ENCODE measurements around the gene ROBO1. TPM values are rescaled to one million over a fixed set of nuclear protein-coding genes. Genes with fewer than 3 reads are reported as not detected.

Gene ROBO1
- total RNA-seq, 2 experiments from 2014 or later: 8.6 to 9.0 TPM

GRCh38 chr3:78698431-78698830, 1069.4 kb downstream of the ROBO1 start:
- no peak for TF ChIP-seq CTCF (IDR thresholded peaks at IDR 0.05)
- ATAC-seq (no peak), DNase-seq (no peak)
- no peaks in the 10 kb centered on the region for H3K36me3 Mint-ChIP-seq (ENCODE audit: low read depth)
- CTCF ChIA-PET: no interaction called here
- H3K9me3 Mint-ChIP-seq: peaks cover 2% of the 10 kb centered on the region
- H3K4me3 Mint-ChIP-seq: no peak overlapping the region
- H3K27me3 Mint-ChIP-seq: no peaks in the 10 kb centered on the region
- intact Hi-C loops (cut with micrococcal nuclease): no loop called here
- H3K27ac Mint-ChIP-seq: no peak overlapping the region
- H3K4me1 Mint-ChIP-seq (ENCODE audit: low read depth): no peaks in the 10 kb centered on the region
- POLR2A ChIA-PET: no interaction called here

DNA sequence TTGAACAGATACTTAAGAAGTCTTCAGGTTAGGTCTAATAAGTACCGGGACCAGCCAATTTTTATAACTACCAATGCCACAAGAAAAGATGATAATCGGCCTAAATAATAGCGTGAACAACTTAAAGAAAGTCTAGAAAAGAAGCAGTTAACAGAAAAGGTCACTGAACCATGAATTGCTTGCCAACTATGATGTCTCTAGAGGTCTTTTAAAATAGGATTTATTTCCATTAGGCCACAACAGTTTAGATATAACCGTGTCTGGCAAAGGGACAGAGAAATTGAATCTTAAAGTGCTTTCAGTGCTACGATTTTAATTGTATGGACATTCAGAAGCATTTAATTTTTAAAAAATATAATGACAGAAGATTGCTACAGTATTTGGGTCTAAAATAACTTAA, 1070.4 kb downstream of the ROBO1 start:
- H3K4me3 Mint-ChIP-seq: no peak overlapping the region
- POLR2A ChIA-PET: no interaction called here
- no peaks in the 10 kb centered on the region for H3K4me1 Mint-ChIP-seq (ENCODE audit: low read depth)
- H3K9me3 Mint-ChIP-seq: peaks cover 2% of the 10 kb centered on the region
- no peak for TF ChIP-seq CTCF (IDR thresholded peaks at IDR 0.05)
- CTCF ChIA-PET: no interaction called here
- no peaks in the 10 kb centered on the region for H3K36me3 Mint-ChIP-seq (ENCODE audit: low read depth)
- H3K27ac Mint-ChIP-seq: no peak overlapping the region
- intact Hi-C loops (cut with micrococcal nuclease): no loop called here
- H3K27me3 Mint-ChIP-seq: no peaks in the 10 kb centered on the region
- DNase-seq (no peak), ATAC-seq (no peak)

DNA sequence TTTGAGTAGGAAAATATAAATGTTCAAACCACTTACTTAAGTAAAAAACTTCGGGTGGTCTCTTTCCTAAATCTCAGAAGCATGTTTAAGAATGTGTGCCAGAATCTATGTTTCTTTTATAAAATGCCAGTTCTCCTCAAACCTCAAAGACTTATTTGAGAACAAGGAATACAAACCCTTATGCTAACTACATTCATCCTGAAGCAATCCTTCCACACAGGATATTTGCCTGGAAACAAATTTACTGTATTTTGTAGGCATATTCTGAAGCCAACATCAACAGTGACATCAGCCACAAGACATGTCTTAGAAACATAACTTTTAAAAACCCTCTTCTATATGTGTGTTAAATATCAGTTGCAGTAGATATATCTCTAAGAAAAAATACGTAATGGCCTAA, 1077.0 kb downstream of the ROBO1 start:
- DNase-seq: no peak
- no peak overlapping the region for H3K27ac Mint-ChIP-seq
- no peaks in the 10 kb centered on the region for H3K36me3 Mint-ChIP-seq (ENCODE audit: low read depth)
- TF ChIP-seq CTCF (IDR thresholded peaks at IDR 0.05): no peak
- ChIA-PET CTCF (no interaction called here), POLR2A (no interaction called here)
- no peaks in the 10 kb centered on the region for H3K4me1 Mint-ChIP-seq (ENCODE audit: low read depth)
- no peaks in the 10 kb centered on the region for H3K9me3 Mint-ChIP-seq
- no peak overlapping the region for H3K4me3 Mint-ChIP-seq
- ATAC-seq: no peak
- intact Hi-C loops (cut with micrococcal nuclease): no loop called here
- H3K27me3 Mint-ChIP-seq: no peaks in the 10 kb centered on the region

GRCh38 chr3:78689378-78689777, 1078.4 kb downstream of the ROBO1 start:
- H3K27me3 Mint-ChIP-seq: no peaks in the 10 kb centered on the region
- intact Hi-C loops (cut with micrococcal nuclease): no loop called here

GRCh38 chr3:78687520-78687919, 1080.3 kb downstream of the ROBO1 start:
- no peak for TF ChIP-seq CTCF (IDR thresholded peaks at IDR 0.05)
- ATAC-seq (no peak), DNase-seq (no peak)
- Mint-ChIP-seq H3K27ac (no peak overlapping the region), H3K9me3 (peaks cover 2% of the 10 kb centered on the region), H3K4me1 (ENCODE audit: low read depth) (no peaks in the 10 kb centered on the region), H3K27me3 (no peaks in the 10 kb centered on the region), H3K36me3 (ENCODE audit: low read depth) (no peaks in the 10 kb centered on the region), H3K4me3 (no peak overlapping the region)
- intact Hi-C loops (cut with micrococcal nuclease): no loop called here
- CTCF ChIA-PET: no interaction called here
- POLR2A ChIA-PET: no interaction called here

More at GRCh38 chr3:78689378-78689777, 1078.4 kb downstream of the ROBO1 start:
- no peak for TF ChIP-seq CTCF (IDR thresholded peaks at IDR 0.05)
- no peak overlapping the region for H3K4me3 Mint-ChIP-seq
- DNase-seq (no peak), ATAC-seq (no peak)
- POLR2A ChIA-PET: no interaction called here
- CTCF ChIA-PET: interaction anchor here (0.7 kb wide), 1 partner anchor 228 kb away, joined by 3 read pairs; no protein-coding TSS in a partner anchor
- no peaks in the 10 kb centered on the region for H3K4me1 Mint-ChIP-seq (ENCODE audit: low read depth)
- H3K9me3 Mint-ChIP-seq: peaks cover under 1% of the 10 kb centered on the region
- H3K27ac Mint-ChIP-seq: no peak overlapping the region
- no peaks in the 10 kb centered on the region for H3K36me3 Mint-ChIP-seq (ENCODE audit: low read depth)

Measured in activated CD8-positive, alpha-beta T cell treated with anti-CD3 and anti-CD28 coated beads for 36 hours (primary cell).